Transverse colon (tissue), 4 donors: ENCODE measurements around the gene LPIN1. TPM values are rescaled to one million over a fixed set of nuclear protein-coding genes. Genes with fewer than 3 reads are reported as not detected.

Source experiments
- DNase-seq: peaks from one replicate; pipeline ENCODE4 v3.0.0-alpha.2; 2019
- H3K27ac ChIP-seq, 4 donors: fragments of 200-600 bp; sonication (generic); 2 replicates each; pipeline ENCODE4 v1.5.1; 2016 to 2018; ENCODE audit warnings: inconsistent platforms in 4 of 4
- H3K27me3 ChIP-seq: fragments of 200-600 bp; sonication (generic); 2 replicates; pipeline ENCODE4 v1.5.1; 2017; ENCODE audit warnings: inconsistent platforms
- H3K36me3 ChIP-seq, 4 donors: fragments of 200-600 bp; sonication (generic); 2 replicates each; pipeline ENCODE4 v1.5.1; 2017 to 2019; ENCODE audit warnings: inconsistent platforms in 4 of 4
- H3K4me1 ChIP-seq, 4 donors: fragments of 200-600 bp; sonication (generic); 2 replicates each; pipeline ENCODE4 v1.5.1; 2017 to 2020; ENCODE audit warnings: inconsistent platforms in 4 of 4
- H3K4me3 ChIP-seq, 4 donors: fragments of 200-600 bp; sonication (generic); 1 replicate in 1 of 4; 2 replicates in 3 of 4; pipeline versions ENCODE4 v1.5.1 to v1.6.1; 2017 to 2019; ENCODE audit warnings: inconsistent platforms in 4 of 4
- H3K9me3 ChIP-seq, 2 donors: fragments of 200-600 bp; sonication (generic); 2 replicates each; pipeline ENCODE4 v1.5.1; 2017 to 2019; ENCODE audit warnings: inconsistent platforms in 2 of 2
- CTCF ChIP-seq, 5 experiments: fragments of 200-600 bp in 3 of 5; fragments of 450-650 bp in 2 of 5; sonication (generic) in 3 of 5; IDR thresholded peaks; 1 replicate in 2 of 5; 2 replicates in 3 of 5; pipeline ENCODE4 v1.5.1; 2016 to 2017; ENCODE audit warnings: antibody characterized with exemption in 5 of 5, inconsistent platforms in 3 of 5, mild to moderate bottlenecking in 2 of 5, moderate library complexity in 1 of 5
- EP300 ChIP-seq: sonication (generic); formaldehyde crosslinking; IDR thresholded peaks from one replicate; pipeline ENCODE4 v1.6.1; 2017; ENCODE audit warnings: antibody characterized with exemption, low read depth
- POLR2A ChIP-seq: fragments of 450-650 bp; IDR thresholded peaks from one replicate; pipeline ENCODE4 v1.6.1; 2016; ENCODE audit warnings: antibody characterized with exemption, mild to moderate bottlenecking, moderate library complexity
- POLR2AphosphoS5 ChIP-seq, 3 donors: sonication (generic); formaldehyde crosslinking; IDR thresholded peaks; one replicate each; pipeline ENCODE4 v1.6.1; 2016; ENCODE audit warnings: antibody characterized with exemption in 3 of 3
- WGBS, 2 donors: methylation state at CpG; one replicate each; pipeline ENCODE4 v1.1.5; 2018; ENCODE audit warnings: low coverage in 1 of 2; 5-methylcytosine and 5-hydroxymethylcytosine counted together
- in situ Hi-C, 4 donors: fragments of 200-750 bp; cut with MboI; loops; one replicate each; pipeline versions ENCODE4 v1.15.0 to v1.15.1; 2017; ENCODE audit warnings: low sequenced_read_pairs in 3 of 4, low pct_ligation_motif_present in 1 of 4, low pct_unique_long_range_greater_than_20kb in 1 of 4
- intact Hi-C: fragments of 100-400 bp; cut with DNase I; formaldehyde crosslinking; loops from one replicate; pipeline ENCODE4 v1.15.1; 2023; ENCODE audit warnings: low total_unique reads
- total RNA-seq, 4 donors: library from RNA; depleted of rRNA; stranded (reverse); fragments of >200 nt; gene quantifications; one replicate each; pipeline ENCODE4 v1.1.0, GENCODE V29; 2016

LPIN1 gene
- total RNA-seq, 4 donors from 2014 or later, result 19.7 to 62.1 (median 26.6) TPM

- no peaks in the 10 kb centered on the region for H3K27me3 ChIP-seq
- H3K36me3 ChIP-seq, result no peaks in the 10 kb centered on the region
- peaks cover 0 to 6% (median 2%) of the 10 kb centered on the region in 4 donors for H3K4me1 ChIP-seq
- in situ Hi-C loops, result loop anchor here in 2 of 4 donors (10.0 to 25.0 kb wide), 2 partner anchors 848 to 1140 kb away; partner anchors contain the start of gene TRIB2 (in 1 of the 2)
- WGBS, 2 donors, result 86 to 100% methylated on average over 1 to 8 of the region's 8 CpGs
- no peak overlapping the region for H3K4me3 ChIP-seq
- no peaks in the 10 kb centered on the region for H3K9me3 ChIP-seq
- H3K27ac ChIP-seq, result no peak overlapping the region
- intact Hi-C loops, result loop anchor here (5.0 kb wide), 1 partner anchor 1143 kb away; no protein-coding TSS in a partner anchor
- no peak for TF ChIP-seq CTCF (IDR thresholded peaks at IDR 0.05)
- TF ChIP-seq POLR2A, result no peak
- TF ChIP-seq EP300, result no peak
- TF ChIP-seq POLR2AphosphoS5 (IDR thresholded peaks at IDR 0.05), result no peak
- no peak for DNase-seq
Measured at GRCh38 chr2:11864724-11865123, 118.3 kb downstream of the LPIN1 start.

- in situ Hi-C loops, result loop anchor here in 2 of 4 donors (10.0 to 25.0 kb wide), 2 partner anchors 847 to 1139 kb away; partner anchors contain the start of gene TRIB2 (in 1 of the 2)
- 58 to 77% methylated on average over 4 to 8 of the region's 8 CpGs for WGBS, 2 donors
- Histone ChIP-seq H3K27ac (no peak overlapping the region), H3K4me1 (peaks cover 0 to 6% (median 2%) of the 10 kb centered on the region in 4 donors), H3K27me3 (no peaks in the 10 kb centered on the region), H3K9me3 (no peaks in the 10 kb centered on the region), H3K36me3 (no peaks in the 10 kb centered on the region), H3K4me3 (no peak overlapping the region)
- intact Hi-C loops, result loop anchor here (5.0 kb wide), 1 partner anchor 1142 kb away; no protein-coding TSS in a partner anchor
- no peak for DNase-seq
- TF ChIP-seq POLR2A (no peak), EP300 (no peak), POLR2AphosphoS5 (IDR thresholded peaks at IDR 0.05) (no peak), CTCF (IDR thresholded peaks at IDR 0.05) (no peak)
Measured at GRCh38 chr2:11865378-11865777, 118.9 kb downstream of the LPIN1 start.

DNA sequence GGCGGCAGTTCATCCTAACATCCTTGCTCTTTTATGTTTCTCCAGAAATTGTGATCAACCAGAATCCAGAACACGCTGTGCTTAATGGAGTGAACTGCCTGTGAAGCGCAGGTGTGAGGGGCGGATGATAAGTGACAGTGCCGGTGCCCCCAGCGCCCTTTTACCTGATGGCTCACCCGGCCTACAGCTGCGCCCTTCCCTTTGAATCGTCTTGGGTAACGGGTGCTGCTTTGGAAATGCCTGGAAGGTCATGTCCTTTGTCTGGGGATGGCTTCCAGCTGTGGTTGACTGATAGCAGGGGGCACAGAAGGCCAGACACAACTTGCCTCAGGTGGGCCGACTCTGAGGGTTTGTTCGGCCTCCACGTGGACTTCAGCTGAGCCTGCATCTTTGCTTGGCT lies 119.4 kb downstream of the LPIN1 start:
- Histone ChIP-seq H3K36me3 (no peaks in the 10 kb centered on the region), H3K4me3 (no peak overlapping the region), H3K27me3 (no peaks in the 10 kb centered on the region), H3K4me1 (peaks cover 0 to 6% (median 2%) of the 10 kb centered on the region in 4 donors), H3K27ac (no peak overlapping the region), H3K9me3 (no peaks in the 10 kb centered on the region)
- DNase-seq, result no peak
- intact Hi-C loops (loop anchor here (5.0 kb wide), 1 partner anchor 1141 kb away; no protein-coding TSS in a partner anchor), in situ Hi-C loops (loop anchor here in 2 of 4 donors (10.0 to 25.0 kb wide), 2 partner anchors 846 to 1139 kb away; partner anchors contain the start of gene TRIB2 (in 1 of the 2))
- WGBS, 2 donors, result 96% methylated on average over 13 of the region's 13 CpGs; no CpG with 5 or more reads in 1 of the 2 donors
- TF ChIP-seq POLR2A (no peak), POLR2AphosphoS5 (IDR thresholded peaks at IDR 0.05) (no peak), CTCF (IDR thresholded peaks at IDR 0.05) (no peak), EP300 (no peak)

DNA sequence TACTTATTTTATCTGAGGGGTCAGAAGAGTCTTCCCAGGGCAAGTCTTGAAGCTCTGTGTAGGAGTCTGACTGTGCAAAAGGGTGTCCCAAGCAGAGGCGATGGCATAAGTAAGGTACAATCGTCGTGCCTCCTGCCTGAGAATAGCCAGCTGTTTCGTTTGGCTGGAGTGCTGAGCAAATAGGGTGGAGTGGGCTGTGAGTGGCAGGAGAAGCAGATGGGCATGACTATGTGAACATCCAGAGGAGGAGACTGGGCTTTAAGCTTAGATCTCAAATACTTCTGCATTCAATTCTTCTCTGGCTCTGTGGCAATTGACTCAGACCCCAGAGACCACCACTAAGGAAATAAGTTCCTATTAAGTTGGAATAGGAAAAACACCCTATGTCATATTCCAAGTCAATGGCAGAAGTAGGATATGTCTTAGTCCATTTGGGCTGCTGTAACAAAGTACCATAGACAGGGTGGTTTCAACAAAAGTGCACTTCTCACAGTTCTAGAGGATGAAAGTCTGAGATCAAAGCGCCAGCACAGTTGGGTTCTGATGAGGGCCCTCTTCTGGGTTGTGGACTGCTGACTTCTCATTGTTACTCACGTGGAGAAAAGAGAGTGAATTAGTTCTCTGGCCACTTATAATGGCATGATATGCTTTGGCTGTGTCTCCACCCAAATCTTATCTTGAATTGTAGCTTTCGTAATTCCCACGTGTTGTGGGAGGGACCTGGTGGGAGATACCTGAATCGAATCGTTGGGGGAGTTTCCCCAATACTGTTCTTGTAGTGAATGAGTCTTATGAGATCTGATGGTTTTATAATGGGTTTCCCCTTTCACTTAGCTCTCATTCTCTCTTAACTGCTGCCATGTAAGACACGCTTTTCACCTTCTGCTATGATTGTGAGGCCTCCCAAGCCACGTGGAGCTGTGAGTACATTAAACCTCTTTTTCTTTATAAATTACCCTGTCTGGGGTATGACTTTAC lies 120.2 kb downstream of the LPIN1 start:
- 57 to 68% methylated on average over 9 to 12 of the region's 12 CpGs for WGBS, 2 donors
- H3K9me3 ChIP-seq, result no peaks in the 10 kb centered on the region

More for the DNA sequence above, 120.2 kb downstream of the LPIN1 start:
- Histone ChIP-seq H3K27me3 (no peaks in the 10 kb centered on the region), H3K4me1 (peaks cover 0 to 6% (median 2%) of the 10 kb centered on the region in 4 donors), H3K36me3 (no peaks in the 10 kb centered on the region), H3K4me3 (no peak overlapping the region), H3K27ac (no peak overlapping the region)
- intact Hi-C loops, result loop anchor here (5.0 kb wide), 1 partner anchor 1141 kb away; no protein-coding TSS in a partner anchor
- no peak for TF ChIP-seq EP300
- in situ Hi-C loops, result loop anchor here in 2 of 4 donors (10.0 to 25.0 kb wide), 2 partner anchors 846 to 1138 kb away; partner anchors contain the start of gene TRIB2 (in 1 of the 2)
- no peak for DNase-seq
